ENCODE data around the gene SFRP5.

SFRP5 gene

GRCh38 chr10:97785231-97785630 is 13.4 kb upstream of the SFRP5 start:
- no peak for DNase-seq

DNA sequence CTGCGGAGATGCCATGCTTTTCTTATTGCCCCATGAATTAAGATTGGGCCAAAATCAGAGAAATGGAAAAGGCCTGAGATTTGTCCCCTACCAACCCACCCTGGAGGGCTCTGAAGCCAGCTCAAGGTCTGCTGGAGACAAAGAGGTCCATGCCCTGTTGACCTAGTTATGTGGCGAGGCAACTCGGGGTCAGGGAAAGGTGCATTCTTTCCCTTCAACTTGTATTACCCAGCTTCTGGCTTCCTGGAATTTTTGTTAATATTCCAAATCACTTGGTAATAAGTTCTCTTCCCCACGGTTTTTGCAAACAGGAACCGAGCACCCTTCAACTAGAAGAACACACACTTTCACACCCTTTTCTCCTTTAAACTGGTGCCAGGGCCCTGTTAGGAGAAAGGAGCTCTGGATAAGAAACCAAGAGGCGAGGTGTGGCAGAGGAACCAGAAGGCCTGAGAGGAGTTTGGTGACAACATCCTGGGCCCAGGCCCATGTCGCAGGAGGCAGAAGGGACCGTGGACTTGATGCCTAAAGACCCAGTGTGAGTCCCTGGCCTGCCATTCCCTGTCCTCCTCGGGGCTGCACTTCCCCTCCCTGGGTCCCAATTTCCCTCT is 12.5 kb upstream of the SFRP5 start:
- DNase-seq = no peak

DNA sequence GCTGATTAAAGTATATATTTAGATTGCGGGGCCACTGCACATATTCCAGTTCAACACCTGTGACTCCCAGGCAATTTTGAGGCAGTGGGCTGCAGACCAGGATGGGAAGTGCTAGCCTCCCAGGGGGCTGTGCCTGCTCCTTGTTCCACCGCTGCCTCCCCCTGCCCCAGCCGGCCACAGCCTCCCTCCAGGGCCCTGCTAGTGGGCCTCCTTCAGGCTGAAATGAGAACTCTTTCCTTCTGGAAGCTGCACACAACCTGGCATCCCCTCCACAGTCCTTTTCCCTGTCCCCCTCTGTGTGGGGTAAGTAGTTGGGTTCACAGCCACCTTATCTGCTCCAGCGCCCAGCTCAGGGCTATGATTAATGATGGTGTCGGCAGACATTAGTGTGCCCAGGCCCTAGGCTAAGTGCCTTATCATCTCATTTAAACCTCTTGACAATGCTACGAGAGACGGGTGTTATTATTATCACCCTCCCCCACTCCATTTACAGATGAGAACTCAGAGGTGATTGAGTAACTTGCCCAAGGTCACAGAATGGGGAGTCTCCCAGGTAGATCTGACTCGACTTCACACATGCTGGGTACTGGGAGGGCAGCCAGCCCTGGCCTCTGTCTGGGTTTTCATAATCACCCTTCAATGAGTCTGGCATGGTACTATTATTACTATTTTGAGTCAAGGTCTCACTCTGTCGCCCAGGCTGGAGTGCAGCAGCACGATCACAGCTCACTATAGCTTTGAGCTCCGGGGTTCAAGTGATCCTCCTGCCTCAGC is 10.8 kb upstream of the SFRP5 start:
- no peak for DNase-seq

GRCh38 chr10:97781618-97782331 is 10.0 kb upstream of the SFRP5 start:
- DNase-seq = no peak

DNA sequence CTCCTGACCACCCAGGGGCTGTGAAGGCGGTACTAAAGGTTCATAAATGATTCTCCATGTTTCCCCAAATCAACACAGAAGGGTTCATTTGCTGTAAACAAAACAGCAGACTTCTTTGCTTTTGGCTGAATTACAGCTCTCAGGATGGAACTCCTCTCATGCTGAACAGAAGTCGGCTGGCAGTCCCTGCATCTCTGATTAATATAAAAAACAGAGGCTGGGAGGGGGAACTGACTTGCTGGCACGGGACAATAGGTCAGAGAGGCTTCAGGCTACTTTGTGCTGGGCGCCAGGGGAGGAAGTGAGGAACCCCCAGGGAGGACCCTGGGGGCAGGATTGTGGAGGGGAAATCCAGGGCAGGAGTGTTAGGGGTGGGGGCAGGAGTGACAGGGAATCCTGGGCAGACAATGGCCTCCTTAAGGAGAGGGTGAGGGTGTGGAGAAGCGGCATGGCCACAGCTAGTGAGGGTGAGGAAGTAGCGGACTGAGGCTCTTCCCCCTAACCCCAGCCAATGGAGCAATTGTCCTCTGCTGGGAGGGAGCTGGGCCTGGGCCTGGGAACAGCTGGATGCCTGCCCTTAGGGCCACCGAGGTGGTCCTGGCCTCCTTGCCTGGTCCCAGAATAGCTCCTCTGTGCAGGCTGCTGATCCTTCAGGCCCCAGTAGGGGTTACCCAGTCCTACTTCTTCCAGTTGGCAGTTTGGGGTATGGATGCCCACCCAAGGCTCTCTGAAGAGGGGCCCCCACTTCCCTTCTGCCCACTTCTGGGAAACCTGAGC is 9.2 kb upstream of the SFRP5 start:
- DNase-seq = no peak

- DNase-seq = no peak
These were observed 8.2 kb upstream of the SFRP5 start for GRCh38 chr10:97779975-97780374.

DNA sequence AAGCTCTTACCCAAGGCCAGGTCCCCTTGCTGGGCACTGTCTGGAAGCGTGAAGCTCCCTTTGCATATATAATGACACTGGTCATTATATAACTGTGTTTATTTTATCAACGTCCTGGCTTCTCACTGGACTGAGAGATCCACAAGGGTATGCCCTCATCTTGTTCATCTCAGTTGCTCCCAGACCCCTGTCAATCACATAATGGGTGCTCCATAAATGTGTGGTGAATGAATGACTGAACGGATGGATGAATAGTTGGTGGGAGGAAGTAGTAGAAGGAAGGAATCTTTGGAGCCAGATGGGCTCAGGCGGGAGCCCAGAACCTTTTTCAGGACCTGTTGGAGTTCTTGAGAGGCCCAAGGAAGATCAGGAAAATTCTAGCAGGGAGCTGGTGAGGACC is 7.7 kb upstream of the SFRP5 start:
- DNase-seq = no peak

- DNase-seq = no peak
These were observed 6.9 kb upstream of the SFRP5 start for GRCh38 chr10:97778452-97779302.

GRCh38 chr10:97777143-97777542 is 5.3 kb upstream of the SFRP5 start:
- no peak for DNase-seq

- DNase-seq = no peak
These were observed 3.1 kb upstream of the SFRP5 start for GRCh38 chr10:97774811-97775294.

DNA sequence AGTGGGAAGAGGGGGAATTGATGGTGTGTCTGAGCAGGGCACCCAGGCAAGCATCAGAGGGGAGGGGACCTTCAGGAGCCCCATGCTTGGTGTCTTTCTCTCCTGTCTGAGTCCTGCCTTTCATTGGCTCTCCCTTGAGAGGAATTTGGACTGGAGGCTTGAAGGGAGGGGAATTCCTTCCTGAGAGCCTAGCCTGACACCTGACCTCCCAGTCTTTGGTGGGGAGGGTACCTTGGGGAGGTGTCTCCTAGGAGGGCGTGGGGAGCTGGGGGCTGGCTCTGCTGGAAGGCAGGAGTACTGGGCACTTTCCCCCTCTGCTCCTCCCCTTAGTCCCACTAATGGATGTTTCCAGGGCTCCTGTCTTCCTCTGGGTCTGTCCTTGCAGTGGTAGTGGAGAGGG is 1.3 kb upstream of the SFRP5 start:
- no peak for DNase-seq

GRCh38 chr10:97771055-97771891 is 526 bp downstream of the SFRP5 start:
- DNase-seq = peak; percentile 9

DNA sequence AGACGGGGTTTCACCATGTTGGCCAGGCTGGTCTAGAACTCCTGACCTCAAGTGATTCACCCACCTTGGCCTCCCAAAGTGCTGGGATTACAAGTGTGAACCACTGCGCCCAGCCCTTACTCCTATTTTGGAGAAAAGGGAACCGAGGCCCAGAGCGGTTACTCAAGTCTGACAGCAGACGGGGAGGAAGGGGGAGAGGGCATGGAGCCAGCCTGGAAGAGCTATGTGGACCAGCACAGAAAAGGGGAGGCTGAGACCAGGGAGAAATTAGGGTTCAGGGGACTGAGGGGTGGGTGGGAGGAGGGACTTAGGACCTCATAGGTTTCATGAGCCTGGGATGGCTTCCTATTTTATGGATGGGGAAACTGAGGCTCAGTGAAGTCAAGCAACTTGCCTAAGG is 1.5 kb downstream of the SFRP5 start:
- DNase-seq = no peak

DNA sequence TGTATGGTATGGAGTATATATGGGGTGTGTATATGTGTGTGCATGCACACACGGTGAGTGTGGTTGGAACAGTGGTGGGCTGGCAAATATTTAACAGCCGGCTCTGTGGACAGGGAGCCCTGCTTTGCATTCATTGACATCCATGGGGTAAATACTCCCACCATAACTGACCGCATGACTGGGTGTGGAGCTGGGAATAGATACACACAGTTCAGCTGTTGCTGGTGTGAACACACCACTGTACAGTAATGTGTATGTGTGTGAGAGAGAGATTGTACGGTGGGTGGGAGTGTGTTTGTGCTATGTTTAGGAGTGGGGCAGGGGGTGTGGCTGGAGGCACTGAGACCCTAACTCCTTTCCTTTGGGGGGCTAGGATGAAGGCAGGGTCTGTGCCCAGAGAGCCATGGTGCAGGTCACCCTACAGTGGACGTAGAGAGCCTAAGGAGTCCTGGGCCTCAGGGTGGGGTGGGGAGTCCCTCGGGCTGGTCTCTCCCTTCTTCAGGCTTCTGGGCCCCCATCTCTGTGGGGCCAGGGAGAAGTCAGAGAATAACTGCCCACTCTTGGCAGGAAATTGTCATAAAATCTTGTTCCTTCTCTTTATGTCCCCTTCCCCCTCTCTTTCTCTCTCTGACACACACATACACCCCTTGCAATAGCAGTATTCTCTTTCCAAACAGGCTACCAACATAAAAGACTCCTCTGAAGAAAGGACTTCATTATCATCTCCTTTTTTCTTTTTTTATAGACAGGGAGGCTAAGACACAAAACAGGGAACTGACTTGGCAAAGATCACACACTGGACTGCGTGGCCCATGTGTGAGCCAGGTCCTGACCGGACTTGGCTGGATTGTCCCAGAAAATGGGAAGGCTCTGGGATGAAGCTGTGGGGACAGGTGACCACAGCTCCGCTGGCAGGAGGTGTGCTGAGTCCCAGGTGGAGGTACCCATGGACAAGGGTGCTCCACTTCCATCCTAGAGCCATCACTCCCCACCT is 3.2 kb downstream of the SFRP5 start:
- DNase-seq = no peak

DNA sequence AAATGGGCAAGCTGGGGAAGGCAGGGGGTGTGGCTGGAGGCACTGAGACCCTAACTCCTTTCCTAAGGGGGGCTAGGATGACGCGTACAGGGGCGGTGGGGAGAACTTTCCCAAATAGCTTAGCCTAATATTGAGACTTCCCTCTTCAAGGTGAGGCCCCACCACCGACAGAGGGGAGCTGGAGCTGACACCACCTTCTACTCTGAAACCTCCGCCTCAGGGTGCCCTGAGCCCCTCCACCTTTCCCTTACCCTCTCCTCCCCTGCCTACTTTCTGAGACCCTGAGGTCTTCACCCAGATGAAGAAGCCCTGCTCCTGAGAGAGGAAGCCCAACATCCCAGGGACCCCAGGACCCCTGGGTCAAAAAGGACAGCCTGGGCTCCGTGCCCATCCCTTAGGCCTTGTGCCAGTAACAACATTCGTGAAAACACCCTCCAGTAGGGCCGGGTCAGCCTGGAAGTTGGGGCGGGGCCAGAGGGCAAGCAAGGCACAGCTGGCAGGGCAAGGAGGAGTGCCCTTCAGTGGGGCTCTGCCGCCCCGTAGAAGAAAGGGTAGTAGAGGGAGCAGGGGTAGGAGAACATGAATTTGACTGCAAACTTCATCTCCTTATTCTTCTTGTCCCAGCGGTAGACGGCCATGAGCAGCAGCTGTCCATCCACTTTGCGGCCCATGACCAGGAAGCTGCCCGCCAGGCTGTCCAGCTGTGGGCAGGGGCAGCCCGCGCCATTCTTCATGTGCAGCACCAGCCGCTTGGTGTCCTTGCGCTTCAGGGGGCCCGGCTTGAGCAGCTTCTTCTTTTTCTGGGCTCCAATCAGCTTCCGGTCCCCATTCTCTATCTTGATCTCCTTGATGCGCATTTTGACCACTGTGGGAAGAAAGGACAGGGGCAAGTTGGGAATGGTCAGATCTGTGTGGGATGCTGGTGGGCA is 4.5 kb downstream of the SFRP5 start:
- no peak for DNase-seq

DNA sequence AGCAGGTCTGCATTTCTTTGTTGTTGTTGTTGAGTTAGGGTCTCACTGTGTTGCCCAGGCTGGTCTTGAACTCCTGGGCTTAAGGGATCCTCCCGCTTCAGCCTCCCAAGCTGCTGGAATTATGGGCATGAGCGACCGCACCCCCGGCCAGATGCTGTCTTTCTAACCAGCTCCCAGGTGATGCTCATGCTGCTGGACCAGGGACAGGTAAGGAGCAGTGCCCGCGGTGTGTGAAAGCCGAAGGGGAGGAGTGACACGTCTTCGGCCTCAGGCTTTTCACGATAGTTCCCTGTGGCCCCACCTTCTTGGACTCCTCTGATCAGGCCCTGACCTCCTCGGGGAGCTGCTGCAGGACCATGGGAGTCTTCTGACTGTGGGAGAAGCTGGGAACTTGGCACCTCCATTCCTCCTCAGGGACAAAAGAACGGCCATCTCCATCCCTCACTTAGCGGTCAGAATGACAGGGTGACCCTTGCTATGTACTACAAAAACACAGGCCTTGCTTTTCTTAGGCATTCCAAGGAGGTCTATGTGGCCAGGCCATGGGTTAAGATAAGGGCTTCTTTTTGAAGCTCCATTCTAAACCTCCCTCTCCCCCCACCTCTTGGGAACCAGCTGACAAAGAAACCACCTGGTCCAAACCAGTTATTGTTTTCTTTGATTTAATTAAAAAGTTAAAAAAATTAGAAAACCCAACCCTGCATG is 5.5 kb downstream of the SFRP5 start:
- DNase-seq = no peak

GRCh38 chr10:97765201-97765600 is 6.6 kb downstream of the SFRP5 start:
- DNase-seq = no peak

DNA sequence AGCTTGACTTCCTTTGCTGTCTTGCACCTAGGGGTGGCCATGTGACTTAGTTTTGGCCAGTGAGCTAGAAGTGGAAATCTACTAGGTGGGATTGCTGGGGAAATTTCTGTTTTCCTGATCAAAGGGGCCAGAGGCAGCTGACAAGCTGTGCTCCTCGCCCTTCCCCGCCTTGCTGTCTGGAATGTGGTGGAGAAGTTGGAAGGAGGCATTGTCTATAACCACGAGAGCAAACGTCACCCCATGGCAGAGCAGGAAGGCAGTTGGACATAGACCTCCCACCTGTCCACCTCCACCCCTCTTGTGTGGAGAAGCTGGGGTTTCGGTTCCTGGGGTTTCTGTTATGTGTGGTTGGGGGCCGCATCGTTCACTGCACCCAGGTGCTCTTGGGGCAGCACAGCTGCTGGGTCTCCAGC is 7.3 kb downstream of the SFRP5 start:
- DNase-seq = no peak

Data from NCI-H2171 (cell line).